Esophagus muscularis mucosa (tissue), 4 donors: Measurements from ENCODE around the gene AXL. TPM values are rescaled to one million over a fixed set of nuclear protein-coding genes. Genes with fewer than 3 reads are reported as not detected.
"Not testable (repeated sequence)": the region's sequence is repeated elsewhere in the genome, so short reads cannot be mapped to it uniquely, and the experiment has no call there.

Experiments
- DNase-seq: peaks from one replicate; pipeline ENCODE4 v3.0.0-alpha.2; 2017; ENCODE audit errors: extremely low spot score
- H3K27ac ChIP-seq, 4 donors: fragments of 200-600 bp; sonication (generic); replicated peaks in 1 of 4; 1 replicate in 3 of 4; 2 replicates in 1 of 4; pipeline ENCODE4 v1.5.1; 2016 to 2019; ENCODE audit warnings: mild to moderate bottlenecking in 1 of 4
- H3K27me3 ChIP-seq, 4 donors: fragments of 200-600 bp; sonication (generic); one replicate each; pipeline versions ENCODE4 v1.5.1 to v1.6.0; 2016 to 2019
- H3K36me3 ChIP-seq, 4 donors: fragments of 200-600 bp; sonication (generic); one replicate each; pipeline ENCODE4 v1.5.1; 2016 to 2019
- H3K4me1 ChIP-seq, 4 donors: fragments of 200-600 bp; sonication (generic); one replicate each; pipeline ENCODE4 v1.5.1; 2016 to 2019
- H3K4me3 ChIP-seq, 4 donors: fragments of 200-600 bp; sonication (generic); 1 replicate in 2 of 4; 2 replicates in 2 of 4; pipeline ENCODE4 v1.5.1; 2016 to 2019; ENCODE audit warnings: mild to moderate bottlenecking in 4 of 4, moderate library complexity in 1 of 4
- H3K9me3 ChIP-seq, 4 donors: fragments of 200-600 bp; sonication (generic); 1 replicate in 3 of 4; 2 replicates in 1 of 4; pipeline ENCODE4 v1.5.1; 2016 to 2019
- CTCF ChIP-seq, 3 experiments: fragments of 200-600 bp in 2 of 3; fragments of 450-650 bp in 1 of 3; sonication (generic) in 2 of 3; IDR thresholded peaks; one replicate each; pipeline ENCODE4 v1.5.1; 2017 to 2019; ENCODE audit warnings: antibody characterized with exemption in 3 of 3, mild to moderate bottlenecking in 2 of 3, moderate library complexity in 1 of 3
- EP300 ChIP-seq: sonication (generic); formaldehyde crosslinking; IDR thresholded peaks from one replicate; pipeline ENCODE4 v1.6.1; 2017; ENCODE audit warnings: antibody characterized with exemption
- POLR2A ChIP-seq: fragments of 450-650 bp; IDR thresholded peaks from one replicate; pipeline ENCODE4 v1.6.1; 2017; ENCODE audit warnings: antibody characterized with exemption, moderate library complexity, mild to moderate bottlenecking, low read depth
- POLR2AphosphoS5 ChIP-seq, 2 donors: sonication (generic); formaldehyde crosslinking; IDR thresholded peaks; one replicate each; pipeline ENCODE4 v1.6.1; 2017; ENCODE audit warnings: antibody characterized with exemption in 2 of 2
- WGBS: methylation state at CpG from one replicate; pipeline ENCODE4 v1.1.5; 2018; 5-methylcytosine and 5-hydroxymethylcytosine counted together
- intact Hi-C: fragments of 100-400 bp; cut with DNase I; formaldehyde crosslinking; loops from one replicate; pipeline ENCODE4 v1.15.1; 2023
- total RNA-seq, 4 donors: library from RNA; depleted of rRNA; stranded (reverse); fragments of >200 nt; gene quantifications; one replicate each; pipeline versions ENCODE4 v1.1.0 to v1.2.1, GENCODE V29; 2016

The AXL gene
- total RNA-seq, 4 donors from 2014 or later: 112 to 243 (median 172) TPM

GRCh38 chr19:41175801-41176777 lies 42.9 kb upstream of the AXL start:
- Histone ChIP-seq H3K27ac (no peak overlapping the region), H3K27me3 (no peaks in the 10 kb centered on the region), H3K4me3 (no peak overlapping the region), H3K36me3 (no peaks in the 10 kb centered on the region), H3K4me1 (peaks cover 0 to 9% (median 6%) of the 10 kb centered on the region in 4 donors), H3K9me3 (no peaks in the 10 kb centered on the region)
- 37% methylated on average over 14 of the region's 14 CpGs for WGBS
- no peak for DNase-seq
- TF ChIP-seq POLR2A: no peak
- TF ChIP-seq POLR2AphosphoS5 (IDR thresholded peaks at IDR 0.05): no peak
- no peak for TF ChIP-seq CTCF (IDR thresholded peaks at IDR 0.05)
- no peak for TF ChIP-seq EP300
- intact Hi-C loops: no loop called here

GRCh38 chr19:41180173-41180572 lies 38.9 kb upstream of the AXL start:
- H3K4me1 ChIP-seq, H3K4me3 ChIP-seq, DNase-seq, intact Hi-C loops, H3K9me3 ChIP-seq, H3K27me3 ChIP-seq, H3K27ac ChIP-seq, H3K36me3 ChIP-seq: not testable (repeated sequence)
- WGBS: 100% methylated on average over 4 of the region's 34 CpGs

GRCh38 chr19:41186971-41187883 lies 31.8 kb upstream of the AXL start:
- intact Hi-C loops: no loop called here
- Histone ChIP-seq H3K4me3 (no peak overlapping the region), H3K9me3 (no peaks in the 10 kb centered on the region), H3K4me1 (peaks cover 0 to 1% (median 0%) of the 10 kb centered on the region in 4 donors), H3K27me3 (peaks cover 0 to 50% (median 11%) of the 10 kb centered on the region in 4 donors), H3K36me3 (no peaks in the 10 kb centered on the region), H3K27ac (no peak overlapping the region)
- TF ChIP-seq EP300 (no peak), POLR2A (no peak), CTCF (IDR thresholded peaks at IDR 0.05) (no peak), POLR2AphosphoS5 (IDR thresholded peaks at IDR 0.05) (no peak)
- no peak for DNase-seq
- 72% methylated on average over 8 of the region's 8 CpGs for WGBS

- no peak for TF ChIP-seq POLR2A
- no peak for TF ChIP-seq EP300
- TF ChIP-seq POLR2AphosphoS5 (IDR thresholded peaks at IDR 0.05): no peak
- TF ChIP-seq CTCF (IDR thresholded peaks at IDR 0.05): no peak
- peaks cover 0 to 56% (median 17%) of the 10 kb centered on the region in 4 donors for H3K27me3 ChIP-seq
- H3K4me3 ChIP-seq: no peak overlapping the region
- peaks cover 4 to 8% (median 5%) of the 10 kb centered on the region in 4 donors for H3K4me1 ChIP-seq
- no peak overlapping the region for H3K27ac ChIP-seq
- H3K36me3 ChIP-seq: no peaks in the 10 kb centered on the region
- intact Hi-C loops: no loop called here
- 74% methylated on average over 3 of the region's 3 CpGs for WGBS
- no peaks in the 10 kb centered on the region for H3K9me3 ChIP-seq
- no peak for DNase-seq
Measured at GRCh38 chr19:41187884-41188279, 31.1 kb upstream of the AXL start.
